HepG2 (cell line): ENCODE results near the gene R3HCC1L. TPM values are rescaled to one million over a fixed set of nuclear protein-coding genes. Genes with fewer than 3 reads are reported as not detected.
A peak's percentile ranks its signal among the peaks of the same experiment; 100 is the strongest.

Experiments
- ATAC-seq: fragments of 200-7000 bp; cut with Tn5 transposase; 3 replicates; pipeline ENCODE4 v1.9.1; 2020; ENCODE audit warnings: mild to moderate bottlenecking, moderate library complexity
- BruUV-seq: library from RNA; stranded (reverse); fragments of 400-500 nt; replicated peaks from 2 replicates; lab custom pipeline; 2021; lab: Mats Ljungman, UMichigan
- CTCF ChIA-PET: fragments of 300-600 bp; formaldehyde crosslinking; extraction: SDS; loops from one replicate; lab custom pipeline; 2021; ENCODE audit warnings: low total read pairs, inconsistent platforms, low intra/inter-chr PET ratio; lab: Yijun Ruan, JAX
- POLR2A ChIA-PET: fragments of 350-600 bp; sonication (Branson Sonifier 250); formaldehyde crosslinking; loops from one replicate; lab custom pipeline; 2020; ENCODE audit warnings: antibody characterized with exemption, inconsistent platforms; lab: Yijun Ruan, JAX
- DNase-seq: peaks from one replicate; pipeline ENCODE4 v3.0.0-alpha.2; 2015; ENCODE audit warnings: low spot score
- FAIRE-seq: peaks from 3 replicates; lab custom pipeline; 2011; peaks lifted over from hg19 to GRCh38; lab: Jason Lieb, UNC
- H2AFZ ChIP-seq: one replicate; pipeline ENCODE4 v1.6.1; 2011; ENCODE audit warnings: low read length, inconsistent platforms
- H3K27ac ChIP-seq: fragments of 300-600 bp; 3 replicates; pipeline ENCODE4 v1.8.0; 2011; ENCODE audit warnings: mixed run types, mild to moderate bottlenecking, mixed read lengths, low read length, inconsistent platforms; ENCODE audit not compliant: insufficient read depth; ENCODE audit errors: extremely low read length
- H3K27me3 ChIP-seq, 2 experiments: fragments of 200-600 bp in 1 of 2; 2 replicates in 1 of 2; 3 replicates in 1 of 2; pipeline versions ENCODE4 v1.6.0 to v1.8.0; 2011; ENCODE audit warnings: low read length in 2 of 2, mild to moderate bottlenecking in 2 of 2, moderate library complexity in 2 of 2, inconsistent platforms in 1 of 2; ENCODE audit not compliant: insufficient read depth in 2 of 2, control insufficient read depth in 1 of 2
- H3K36me3 ChIP-seq, 2 experiments: fragments of 200-600 bp in 1 of 2; replicated peaks in 1 of 2; 2 replicates in 1 of 2; 3 replicates in 1 of 2; pipeline versions ENCODE4 v1.5.1 to v1.8.0; 2011; ENCODE audit warnings: low read length in 2 of 2, inconsistent platforms in 1 of 2; ENCODE audit not compliant: insufficient read depth in 2 of 2, control insufficient read depth in 1 of 2
- H3K4me1 ChIP-seq: 2 replicates; pipeline ENCODE4 v1.5.1; 2012; ENCODE audit warnings: low read length, inconsistent platforms; ENCODE audit not compliant: insufficient read depth
- H3K4me2 ChIP-seq: 2 replicates; pipeline ENCODE4 v1.6.0; 2011; ENCODE audit warnings: low read depth, low read length, inconsistent platforms
- H3K4me3 ChIP-seq, 3 experiments: fragments of 200-600 bp in 1 of 3; sonication (generic), shearing (Covaris generic) in 1 of 3; replicated peaks in 1 of 3; 2 replicates each; pipeline ENCODE4 v1.5.1; 2011 to 2016; ENCODE audit warnings: low read length in 3 of 3, inconsistent platforms in 2 of 3, low read depth in 2 of 3, mild to moderate bottlenecking in 2 of 3, control low read depth in 1 of 3, mixed read lengths in 1 of 3; ENCODE audit not compliant: insufficient read depth in 1 of 3
- H3K79me2 ChIP-seq: one replicate; pipeline ENCODE4 v1.6.1; 2011; ENCODE audit warnings: low read length, inconsistent platforms; ENCODE audit not compliant: insufficient read depth
- H3K9ac ChIP-seq: 2 replicates; pipeline ENCODE4 v1.6.0; 2011; ENCODE audit warnings: mild to moderate bottlenecking, low read depth, low read length, inconsistent platforms; ENCODE audit not compliant: insufficient read depth
- H3K9me3 ChIP-seq: 2 replicates; pipeline ENCODE4 v1.5.1; 2012; ENCODE audit warnings: mild to moderate bottlenecking, low read length
- H4K20me1 ChIP-seq: 2 replicates; pipeline ENCODE4 v1.6.0; 2011; ENCODE audit warnings: inconsistent platforms, mild to moderate bottlenecking, low read length, moderate library complexity; ENCODE audit not compliant: insufficient read depth
- FOXK1 ChIP-seq: sonication (generic); formaldehyde crosslinking; IDR thresholded peaks from 2 replicates; pipeline ENCODE4 v1.4.0; 2020; ENCODE audit warnings: low read depth, missing genetic modification reagents, borderline replicate concordance
- IRF9 ChIP-seq: sonication (generic); formaldehyde crosslinking; IDR thresholded peaks from 2 replicates; pipeline ENCODE4 v1.8.0; 2022; ENCODE audit warnings: missing genetic modification reagents, mild to moderate bottlenecking, borderline replicate concordance
- JUNB ChIP-seq: sonication (generic); formaldehyde crosslinking; IDR thresholded peaks from 2 replicates; pipeline ENCODE4 v1.8.0; 2022; ENCODE audit warnings: missing genetic modification reagents, mild to moderate bottlenecking, borderline replicate concordance
- KLF12 ChIP-seq: sonication (generic); formaldehyde crosslinking; IDR thresholded peaks from 2 replicates; pipeline ENCODE4 v1.4.0; 2020; ENCODE audit warnings: missing genetic modification reagents, borderline replicate concordance
- ONECUT2 ChIP-seq: sonication (generic); formaldehyde crosslinking; IDR thresholded peaks from 2 replicates; pipeline ENCODE4 v1.4.0; 2020; ENCODE audit warnings: missing genetic modification reagents
- PHF5A ChIP-seq: IDR thresholded peaks from one replicate; pipeline ENCODE4 v1.6.1; 2018; ENCODE audit warnings: low read depth, missing genetic modification reagents; ENCODE audit not compliant: unreplicated experiment
- RFXAP ChIP-seq: sonication (generic); formaldehyde crosslinking; IDR thresholded peaks from 2 replicates; pipeline ENCODE4 v1.4.0; 2020; ENCODE audit warnings: missing genetic modification reagents, borderline replicate concordance
- RXRB ChIP-seq: IDR thresholded peaks from 2 replicates; pipeline ENCODE4 v1.6.1; 2016; ENCODE audit warnings: borderline replicate concordance, missing genetic modification reagents, missing compliant biosample characterization
- SP2 ChIP-seq: sonication (generic); formaldehyde crosslinking; IDR thresholded peaks from 2 replicates; pipeline ENCODE4 v1.5.1; 2020; ENCODE audit warnings: mild to moderate bottlenecking, missing genetic modification reagents
- THYN1 ChIP-seq: sonication (generic); formaldehyde crosslinking; IDR thresholded peaks from 2 replicates; pipeline ENCODE4 v1.8.1; 2023; ENCODE audit warnings: low read depth, mild to moderate bottlenecking, moderate library complexity, missing genetic modification reagents, borderline replicate concordance
- YY1 ChIP-seq: IDR thresholded peaks from 2 replicates; pipeline ENCODE4 v1.6.1; 2011; ENCODE audit warnings: low read length, low read depth, moderate library complexity, mild to moderate bottlenecking; ENCODE audit not compliant: insufficient read depth, insufficient replicate concordance
- ZKSCAN5 ChIP-seq: sonication (generic); formaldehyde crosslinking; IDR thresholded peaks from 2 replicates; pipeline ENCODE4 v1.5.1; 2020; ENCODE audit warnings: mild to moderate bottlenecking, missing genetic modification reagents
- ZNF672 ChIP-seq: sonication (generic); formaldehyde crosslinking; IDR thresholded peaks from 2 replicates; pipeline ENCODE4 v1.8.1; 2022; ENCODE audit warnings: missing genetic modification reagents
- ZNF709 ChIP-seq: sonication (generic); formaldehyde crosslinking; IDR thresholded peaks from 2 replicates; pipeline ENCODE4 v1.5.0; 2020; ENCODE audit warnings: mild to moderate bottlenecking, missing genetic modification reagents
- ZNF737 ChIP-seq: sonication (generic); formaldehyde crosslinking; IDR thresholded peaks from 2 replicates; pipeline ENCODE4 v1.5.0; 2020; ENCODE audit warnings: missing genetic modification reagents, mild to moderate bottlenecking, borderline replicate concordance
- ZNF766 ChIP-seq: sonication (generic); formaldehyde crosslinking; IDR thresholded peaks from 2 replicates; pipeline ENCODE4 v1.5.0; 2020; ENCODE audit warnings: missing genetic modification reagents, borderline replicate concordance
- WGBS: methylation state at CpG from one replicate; pipeline ENCODE4 v1.1.6; 2017; ENCODE audit warnings: low lambda C conversion rate; 5-methylcytosine and 5-hydroxymethylcytosine counted together
- in situ Hi-C: cut with HindIII; loops from 2 replicates; pipeline ENCODE4 v1.10.0; 2017; ENCODE audit warnings: low pct_unique_long_range_greater_than_20kb; ENCODE audit not compliant: extremely low pct_ligation_motif_present
- intact Hi-C: fragments of 100-400 bp; cut with micrococcal nuclease; formaldehyde crosslinking; loops from one replicate; pipeline ENCODE4 v1.10.0; 2022; ENCODE audit not compliant: unreplicated experiment
- polyA plus RNA-seq, 8 experiments: library from polyadenylated mRNA; depleted of rRNA in 3 of 8; stranded (reverse) in 7 of 8; unstranded in 1 of 8; fragments of >200 nt; fragmentation: Illumina TruSeq in 4 of 8; extraction: Trizol in 4 of 8; gene quantifications; 2 replicates each; pipeline versions ENCODE4 v1.2.1 to v1.2.3, GENCODE V29; 2011 to 2016; ENCODE audit warnings: low read depth in 4 of 8, missing spikeins in 1 of 8, mixed read lengths in 1 of 8; ENCODE audit not compliant: insufficient read depth in 1 of 8
- total RNA-seq, 5 experiments: library from RNA; depleted of rRNA; stranded (reverse); fragments of >200 nt; fragmentation: Illumina TruSeq; extraction: Trizol; gene quantifications; 2 replicates each; pipeline ENCODE4 v1.2.3, GENCODE V29; 2016; ENCODE audit warnings: low read depth in 1 of 5

The R3HCC1L gene
- total and polyA plus RNA-seq, 2 of the 13 experiments (the other 11 are each of a cell fraction or from before 2014, with no cell fraction given), result 6.5 to 12.2 TPM

DNA sequence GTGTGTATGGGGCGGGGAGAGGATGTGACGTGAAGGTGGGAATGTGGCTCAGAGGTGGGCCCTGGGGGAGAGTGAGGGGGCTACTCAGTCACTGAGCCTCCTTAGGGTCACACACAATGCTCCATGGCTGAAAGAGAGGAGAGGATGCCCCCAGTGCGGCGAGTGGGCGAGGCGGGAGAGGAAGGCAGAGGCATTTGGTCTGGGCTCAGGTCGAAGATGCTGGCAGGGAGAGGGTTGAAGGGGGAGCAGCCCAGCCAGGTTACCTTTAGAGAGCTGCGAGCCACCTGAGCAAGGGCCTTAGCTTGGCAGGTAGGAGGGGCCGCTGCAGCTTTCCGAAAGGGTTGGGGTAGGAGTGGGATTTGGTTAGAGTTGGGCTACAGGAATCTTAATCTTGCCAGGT lies 138.2 kb downstream of the R3HCC1L start:
- no TSS peak for BruUV-seq

More for the DNA sequence above, 138.2 kb downstream of the R3HCC1L start:
- Histone ChIP-seq H3K36me3 (no peaks in the 10 kb centered on the region), H3K9ac (no peak overlapping the region), H2AFZ (no peak overlapping the region), H3K27ac (no peak overlapping the region), H3K79me2 (no peaks in the 10 kb centered on the region), H4K20me1 (no peaks in the 10 kb centered on the region), H3K4me2 (peak overlapping the region; percentile 28), H3K27me3 (no peaks in the 10 kb centered on the region; a peak in 1 of 5 replicates), H3K9me3 (no peaks in the 10 kb centered on the region), H3K4me3 (no peak overlapping the region), H3K4me1 (peaks cover 65% of the 10 kb centered on the region)
- CTCF ChIA-PET, result no interaction called here
- intact Hi-C loops (no loop called here), in situ Hi-C loops (no loop called here)
- no peak for DNase-seq
- FAIRE-seq, result no peak
- 63% methylated on average over 10 of the region's 10 CpGs for WGBS
- ATAC-seq, result no peak
- TF ChIP-seq YY1 (no peak), IRF9 (CRISPR knock-in tag) (no peak), ZNF737 (CRISPR knock-in tag) (no peak), ZNF672 (CRISPR knock-in tag) (no peak), ZNF766 (CRISPR knock-in tag) (no peak), SP2 (CRISPR knock-in tag) (no peak), ONECUT2 (CRISPR knock-in tag) (no peak), RFXAP (CRISPR knock-in tag) (no peak), THYN1 (CRISPR knock-in tag) (no peak), RXRB (CRISPR knock-in tag) (no peak), KLF12 (CRISPR knock-in tag) (no peak), PHF5A (no peak), ZNF709 (no peak), FOXK1 (no peak), JUNB (CRISPR knock-in tag) (no peak), ZKSCAN5 (CRISPR knock-in tag) (no peak)
- POLR2A ChIA-PET, result interaction anchor here (1.2 kb wide), 1 partner anchor 138 kb away, joined by 4 read pairs; the partner anchor contains the start of gene R3HCC1L
